SK-N-SH (cell line): ENCODE results near the gene ACVRL1. TPM values are rescaled to one million over a fixed set of nuclear protein-coding genes. Genes with fewer than 3 reads are reported as not detected.

Experiments
- CTCF ChIA-PET: fragments of 300-600, 350-600 bp; formaldehyde crosslinking; extraction: SDS; loops from one replicate; lab custom pipeline; 2021; lab: Yijun Ruan, JAX
- POLR2A ChIA-PET: fragments of 350-600 bp; sonication (Branson Sonifier 250); formaldehyde crosslinking; extraction: SDS; loops from one replicate; lab custom pipeline; 2020; ENCODE audit warnings: antibody characterized with exemption, inconsistent platforms; lab: Yijun Ruan, JAX
- DNase-seq: peaks from one replicate; pipeline ENCODE4 v3.0.0; 2012
- H2AFZ ChIP-seq: fragments of 200-600 bp; sonication (generic); 2 replicates; pipeline ENCODE4 v1.8.1; 2016; ENCODE audit warnings: antibody characterized with exemption, mild to moderate bottlenecking, low read depth
- H3F3A ChIP-seq: fragments of 200-600 bp; sonication (generic); replicated peaks from 2 replicates; pipeline ENCODE3; 2016; ENCODE audit warnings: antibody characterized with exemption, mild to moderate bottlenecking; ENCODE audit not compliant: insufficient read depth
- H3K27ac ChIP-seq, 2 experiments: fragments of 200-500 bp in 1 of 2; fragments of 200-600 bp in 1 of 2; sonication (Bioruptor generic) in 1 of 2; sonication (generic), shearing (Covaris generic) in 1 of 2; 2 replicates each; pipeline versions ENCODE4 v1.5.1 to v1.6.1; 2014 to 2016; ENCODE audit warnings: low read depth in 2 of 2, inconsistent platforms in 1 of 2, low read length in 1 of 2, mild to moderate bottlenecking in 1 of 2, mixed read lengths in 1 of 2
- H3K27me3 ChIP-seq: fragments of 200-600 bp; sonication (generic), shearing (Covaris generic); 2 replicates; pipeline ENCODE4 v1.6.1; 2016; ENCODE audit warnings: mixed run types; ENCODE audit not compliant: insufficient read depth
- H3K36me3 ChIP-seq, 2 experiments: fragments of 200-500 bp in 1 of 2; fragments of 200-600 bp in 1 of 2; sonication (Bioruptor generic) in 1 of 2; sonication (generic) in 1 of 2; replicated peaks in 1 of 2; 2 replicates each; pipeline versions ENCODE3 to v1.5.1; 2014 to 2016; ENCODE audit warnings: low read length in 1 of 2, mild to moderate bottlenecking in 1 of 2; ENCODE audit not compliant: insufficient read depth in 2 of 2, control insufficient read depth in 1 of 2
- H3K4me1 ChIP-seq, 2 experiments: fragments of 200-500 bp in 1 of 2; fragments of 200-600 bp in 1 of 2; sonication (Bioruptor generic) in 1 of 2; sonication (generic), shearing (Covaris generic) in 1 of 2; 2 replicates each; pipeline versions ENCODE4 v1.5.1 to v1.6.1; 2014 to 2016; ENCODE audit warnings: low read depth in 1 of 2, low read length in 1 of 2, mixed run types in 1 of 2; ENCODE audit not compliant: insufficient read depth in 2 of 2, control insufficient read depth in 1 of 2
- H3K4me2 ChIP-seq: fragments of 200-600 bp; sonication (generic), shearing (Covaris generic); 2 replicates; pipeline ENCODE4 v1.6.1; 2017; ENCODE audit warnings: mixed run types
- H3K4me3 ChIP-seq, 2 experiments: fragments of 200-500 bp in 1 of 2; fragments of 200-600 bp in 1 of 2; sonication (Bioruptor generic) in 1 of 2; sonication (generic), shearing (Covaris generic) in 1 of 2; 2 replicates each; pipeline versions ENCODE4 v1.5.1 to v1.8.1; 2014 to 2016; ENCODE audit warnings: low read depth in 2 of 2, inconsistent platforms in 1 of 2, low read length in 1 of 2, mild to moderate bottlenecking in 1 of 2, mixed read lengths in 1 of 2, moderate library complexity in 1 of 2
- H3K79me2 ChIP-seq: fragments of 200-600 bp; sonication (generic); 2 replicates; pipeline ENCODE4 v1.8.1; 2017; ENCODE audit warnings: mild to moderate bottlenecking; ENCODE audit not compliant: insufficient read depth
- H3K9ac ChIP-seq: fragments of 200-600 bp; sonication (generic); 2 replicates; pipeline ENCODE4 v1.6.1; 2017; ENCODE audit warnings: mixed run types
- H3K9me2 ChIP-seq: fragments of 200-600 bp; sonication (generic); 2 replicates; pipeline ENCODE4 v1.6.1; 2017; ENCODE audit warnings: mixed run types
- H3K9me3 ChIP-seq: fragments of 200-600 bp; sonication (generic); 2 replicates; pipeline ENCODE4 v1.6.1; 2017; ENCODE audit warnings: mixed run types, mild to moderate bottlenecking, moderate library complexity
- H4K20me1 ChIP-seq: fragments of 200-600 bp; sonication (generic); 2 replicates; pipeline ENCODE4 v1.6.1; 2017; ENCODE audit warnings: mild to moderate bottlenecking, mixed run types; ENCODE audit not compliant: insufficient read depth
- CHD2 ChIP-seq: fragments of 150-350 bp; IDR thresholded peaks from 2 replicates; pipeline ENCODE4 v1.6.1; 2018; ENCODE audit warnings: low read length; ENCODE audit not compliant: partially characterized antibody
- CTCF ChIP-seq: fragments of 200-600 bp; sonication (generic); IDR thresholded peaks from 2 replicates; pipeline ENCODE4 v1.6.1; 2017; ENCODE audit warnings: antibody characterized with exemption, mild to moderate bottlenecking, moderate library complexity
- FOSL2 ChIP-seq: IDR thresholded peaks from 2 replicates; pipeline ENCODE4 v1.4.0; 2012; ENCODE audit warnings: low read depth, mild to moderate bottlenecking, moderate library complexity, borderline replicate concordance
- FOXM1 ChIP-seq: IDR thresholded peaks from 2 replicates; pipeline ENCODE4 v1.4.0; 2012; ENCODE audit warnings: low read depth, mild to moderate bottlenecking
- MEF2A ChIP-seq: IDR thresholded peaks from 2 replicates; pipeline ENCODE4 v1.4.0; 2012; ENCODE audit warnings: low read depth, borderline replicate concordance
- MXI1 ChIP-seq: IDR thresholded peaks from 2 replicates; pipeline ENCODE4 v1.6.1; 2012; ENCODE audit warnings: mild to moderate bottlenecking, low read depth, low read length, improper control_type of control experiment
- NFIC ChIP-seq: IDR thresholded peaks from 2 replicates; pipeline ENCODE4 v1.4.0; 2012; ENCODE audit warnings: borderline replicate concordance
- PBX3 ChIP-seq: IDR thresholded peaks from 2 replicates; pipeline ENCODE4; 2012
- RAD21 ChIP-seq: IDR thresholded peaks from 2 replicates; pipeline ENCODE4 v1.6.1; 2012; ENCODE audit warnings: mild to moderate bottlenecking, low read length
- SIN3A ChIP-seq: IDR thresholded peaks from 2 replicates; pipeline ENCODE4 v1.6.1; 2012; ENCODE audit warnings: low read depth, mild to moderate bottlenecking, low read length, moderate library complexity, borderline replicate concordance
- SMC3 ChIP-seq: IDR thresholded peaks from 2 replicates; pipeline ENCODE4 v1.6.1; 2012; ENCODE audit warnings: low read depth, low read length, improper control_type of control experiment
- TAF1 ChIP-seq: IDR thresholded peaks from 2 replicates; pipeline ENCODE4 v1.6.1; 2012; ENCODE audit warnings: low read depth, mild to moderate bottlenecking, low read length, moderate library complexity, borderline replicate concordance
- TCF12 ChIP-seq: IDR thresholded peaks from 2 replicates; pipeline ENCODE4 v1.4.0; 2012
- USF1 ChIP-seq: IDR thresholded peaks from 2 replicates; pipeline ENCODE4 v1.4.0; 2012; ENCODE audit warnings: low read depth, borderline replicate concordance
- ZBTB33 ChIP-seq: IDR thresholded peaks from 2 replicates; pipeline ENCODE4 v1.4.0; 2012; ENCODE audit warnings: low read depth, borderline replicate concordance
- WGBS: methylation state at CpG from one replicate; pipeline ENCODE4 v1.1.6; 2017; ENCODE audit warnings: low lambda C conversion rate; 5-methylcytosine and 5-hydroxymethylcytosine counted together
- polyA plus RNA-seq, 3 experiments: library from polyadenylated mRNA; depleted of rRNA; stranded (reverse); fragments of >200 nt; gene quantifications; 2 replicates each; pipeline ENCODE4 v1.2.3, GENCODE V29; 2012

Gene ACVRL1
- polyA plus RNA-seq, 1 of the 3 experiments (the other 2 are of a cell fraction): 0.07 TPM

GRCh38 chr12:51970904-51971646 lies 63.8 kb downstream of the ACVRL1 start:
- H3K4me2 ChIP-seq: no peak overlapping the region
- TF ChIP-seq TAF1 (no peak), RAD21 (peak; percentile 16; the same call in 1 of the 2 replicates), NFIC (no peak), FOSL2 (0 out of 2 replicates have a peak, but pooled peaks have one; percentile 9), SIN3A (no peak), MXI1 (no peak), CHD2 (no peak), ZBTB33 (no peak), PBX3 (no peak), USF1 (no peak), MEF2A (no peak), SMC3 (no peak), FOXM1 (no peak), CTCF (peak; percentile 67), TCF12 (no peak)
- TF ChIP-seq, all 33 proteins: peak for 3
- no peak overlapping the region for H2AFZ ChIP-seq
- ChIA-PET CTCF (interaction anchor here (0.6 to 5.1 kb wide), 32 partner anchors 10 to 134 kb away, joined by 3 to 44 read pairs (median 4); partner anchors contain the start of gene ANKRD33), POLR2A (no interaction called here)
- H3K9ac ChIP-seq: no peak overlapping the region
- no peaks in the 10 kb centered on the region for H3K27me3 ChIP-seq
- no peak overlapping the region for H3K27ac ChIP-seq
- H3K79me2 ChIP-seq: peaks cover 8% of the 10 kb centered on the region; the same call in 1 of the 2 replicates
- no peak overlapping the region for H3K4me3 ChIP-seq
- 59% methylated on average over 12 of the region's 13 CpGs for WGBS
- no peaks in the 10 kb centered on the region for H3K9me3 ChIP-seq
- peak; percentile 57 for DNase-seq
- H3F3A ChIP-seq: peaks cover 8% of the 10 kb centered on the region
- H3K9me2 ChIP-seq: no peaks in the 10 kb centered on the region
- peaks cover 0 to 5% of the 10 kb centered on the region in 2 experiments for H3K36me3 ChIP-seq
- peaks cover 31% of the 10 kb centered on the region in 2 experiments; a peak in 3 of 4 replicates for H3K4me1 ChIP-seq
- peaks cover 10% of the 10 kb centered on the region for H4K20me1 ChIP-seq
